NCI-H1092 (cell line): ENCODE measurements around the gene KRTAP10-12.
A peak's percentile ranks its signal among the peaks of the same experiment; 100 is the strongest.
"Not testable (repeated sequence)": the region's sequence is repeated elsewhere in the genome, so short reads cannot be mapped to it uniquely, and the experiment has no call there.

Experiments used
- DNase-seq: peaks from one replicate; lab custom pipeline; 2025; lab: John Stamatoyannopoulos, UW

Gene KRTAP10-12

DNA sequence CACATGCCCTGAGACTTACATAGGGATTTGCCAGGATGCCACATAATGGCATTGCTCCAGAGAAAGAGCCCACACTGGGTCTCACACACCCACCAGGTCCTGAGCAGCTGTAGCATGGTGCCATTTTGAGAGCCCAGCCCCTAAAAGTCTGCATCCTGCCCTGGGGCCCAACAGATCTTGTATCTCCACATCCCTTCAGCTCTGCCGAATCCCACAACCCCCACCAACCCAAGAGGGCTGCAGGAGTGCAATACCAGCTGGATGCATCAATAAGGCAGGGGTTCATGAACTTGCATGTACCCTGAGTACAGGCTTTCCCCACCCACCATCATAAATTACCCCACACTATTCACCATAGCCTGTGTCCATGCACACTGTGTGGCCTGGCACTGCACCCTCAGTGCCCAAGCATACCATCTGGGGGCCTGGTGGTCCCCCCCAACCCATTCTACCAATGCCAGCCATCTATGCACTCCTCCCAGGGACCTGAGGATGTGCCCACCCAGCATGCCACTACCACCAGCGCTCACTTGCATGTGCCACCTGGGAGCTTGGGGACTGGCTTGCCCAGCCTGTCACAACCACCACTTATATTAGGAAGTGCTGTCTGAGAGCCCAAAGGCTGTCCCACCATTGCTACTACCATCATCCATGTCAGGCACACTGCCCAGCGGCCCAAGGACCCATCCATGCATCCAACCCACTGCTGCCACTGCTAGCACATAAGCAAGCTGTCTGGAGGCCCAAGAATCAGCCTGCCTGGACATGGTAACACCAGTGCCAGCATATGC lies 26.1 kb upstream of the KRTAP10-12 start:
- no peak for DNase-seq

DNA sequence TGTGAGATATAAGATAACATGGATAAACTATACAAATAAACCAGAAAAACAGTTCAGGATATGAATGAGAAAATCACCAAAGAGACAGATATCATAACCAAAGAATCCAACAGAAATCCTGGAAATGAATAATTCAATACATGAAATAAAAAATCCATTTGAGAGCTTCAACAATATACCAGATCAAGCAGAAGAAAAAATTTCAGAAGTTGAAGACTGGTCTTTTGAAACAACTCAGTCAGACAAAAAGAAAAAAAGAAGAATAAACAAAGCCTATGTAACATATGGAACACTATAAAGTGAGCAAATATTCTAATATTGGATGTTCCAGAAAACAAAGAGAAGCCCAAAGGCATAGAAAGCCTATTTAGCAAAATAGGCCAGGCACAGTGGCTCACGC lies 25.1 kb upstream of the KRTAP10-12 start:
- DNase-seq = no peak

DNA sequence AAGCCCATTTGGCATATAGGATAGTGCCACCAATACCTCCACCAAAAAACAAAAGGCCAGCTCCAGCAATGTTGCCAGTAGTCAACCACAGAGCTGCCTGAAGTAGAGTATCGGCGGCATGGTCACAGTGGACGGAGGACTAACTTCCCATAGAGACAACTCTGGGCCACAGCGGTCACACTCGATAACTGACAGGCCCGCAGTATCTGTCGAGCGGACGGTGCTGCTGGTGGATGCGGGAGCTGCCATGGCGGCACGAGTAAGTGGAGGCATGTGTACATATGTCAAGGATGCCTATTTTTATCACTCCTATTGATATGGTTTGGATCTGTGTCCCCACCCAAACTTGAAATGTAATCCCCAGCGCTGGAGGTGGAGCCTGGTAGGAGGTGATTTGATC lies 19.1 kb upstream of the KRTAP10-12 start:
- no peak for DNase-seq

DNA sequence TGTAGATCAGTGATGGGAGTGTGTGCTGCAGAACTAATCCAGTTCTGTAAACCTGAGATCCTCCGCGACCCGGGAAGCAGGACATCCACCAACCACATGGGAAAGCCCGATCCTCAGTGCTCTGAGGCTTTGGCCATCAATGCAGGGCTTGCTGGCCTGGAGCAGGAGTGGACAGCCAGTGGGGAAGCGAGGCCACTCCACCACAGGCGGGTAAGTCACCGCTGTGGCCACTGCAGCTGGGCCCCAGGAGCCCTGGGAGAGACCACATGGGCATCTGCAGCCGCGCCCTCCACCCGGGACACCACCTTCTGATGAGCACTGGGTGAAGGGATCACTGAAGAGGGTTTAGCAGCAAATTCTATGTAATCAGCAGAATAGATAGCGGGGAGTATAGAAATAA lies 15.8 kb upstream of the KRTAP10-12 start:
- no peak for DNase-seq

DNA sequence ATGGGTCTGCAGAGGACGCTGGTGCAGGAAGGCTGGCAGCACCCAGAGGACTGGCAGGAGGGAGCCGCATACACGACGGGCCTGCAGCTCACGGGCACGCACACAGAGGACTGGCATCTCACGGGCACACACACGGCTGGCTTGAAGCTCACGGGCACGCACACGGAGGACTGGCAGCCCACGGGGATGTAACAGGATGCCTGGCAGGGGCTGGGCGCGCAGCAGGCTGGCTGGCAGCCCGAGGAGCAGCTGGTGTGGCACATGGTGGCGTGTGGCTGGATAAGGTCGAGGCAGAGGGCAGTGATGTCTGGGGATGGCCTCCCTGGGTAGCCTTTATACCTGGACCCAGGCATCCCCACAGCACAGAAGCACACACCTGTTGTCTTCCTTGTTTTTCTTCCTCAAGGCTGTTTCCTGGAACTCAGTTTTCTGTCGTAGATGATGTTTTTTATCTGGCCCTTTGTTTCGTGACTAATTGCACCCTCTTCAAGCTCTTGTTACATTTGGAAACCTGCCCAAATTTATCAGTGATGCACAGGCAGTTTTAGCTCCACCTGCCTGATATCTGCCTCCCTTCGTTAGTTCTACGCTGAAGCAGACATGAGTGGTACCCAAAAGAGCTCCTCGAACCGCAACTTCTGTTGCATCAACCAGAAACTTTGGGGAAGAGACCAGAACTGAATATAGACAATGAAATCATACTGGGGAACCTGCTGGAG lies 15.0 kb upstream of the KRTAP10-12 start, which contains the start of gene KRTAP12-1:
Gene KRTAP12-1 (minus strand): TSS at position 303 of the 719 bp plus-strand sequence. CDS start 40 bp downstream, at position 263.
- peak; percentile 80 for DNase-seq

DNA sequence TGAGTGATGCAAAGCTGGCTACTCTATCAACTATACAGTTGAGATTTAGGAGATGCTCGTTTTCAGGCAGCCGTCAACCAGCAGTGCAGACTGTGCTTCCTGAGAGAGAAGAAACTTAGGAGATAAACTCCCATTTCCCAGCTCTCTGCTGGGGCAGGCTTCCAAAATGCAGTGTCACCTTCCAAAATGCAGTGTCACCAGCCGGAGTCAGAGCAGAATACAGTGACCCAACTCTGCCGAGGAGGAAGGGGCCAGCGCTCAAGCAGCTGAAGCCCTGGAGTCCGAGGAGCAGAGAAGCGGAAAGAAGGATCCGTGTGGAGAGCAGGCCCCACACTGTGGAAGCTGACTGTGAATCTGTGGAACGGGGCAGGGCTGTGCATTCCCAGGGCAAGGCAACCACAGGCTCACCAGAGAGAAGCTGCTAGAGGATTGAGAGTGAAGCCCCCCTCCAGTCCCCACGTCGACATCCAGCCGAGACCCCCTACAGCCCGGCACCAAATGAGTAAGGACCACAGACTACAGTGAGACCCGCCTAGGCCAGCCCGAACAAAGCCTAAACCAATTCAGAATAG lies 14.3 kb upstream of the KRTAP10-12 start:
- DNase-seq = no peak

DNA sequence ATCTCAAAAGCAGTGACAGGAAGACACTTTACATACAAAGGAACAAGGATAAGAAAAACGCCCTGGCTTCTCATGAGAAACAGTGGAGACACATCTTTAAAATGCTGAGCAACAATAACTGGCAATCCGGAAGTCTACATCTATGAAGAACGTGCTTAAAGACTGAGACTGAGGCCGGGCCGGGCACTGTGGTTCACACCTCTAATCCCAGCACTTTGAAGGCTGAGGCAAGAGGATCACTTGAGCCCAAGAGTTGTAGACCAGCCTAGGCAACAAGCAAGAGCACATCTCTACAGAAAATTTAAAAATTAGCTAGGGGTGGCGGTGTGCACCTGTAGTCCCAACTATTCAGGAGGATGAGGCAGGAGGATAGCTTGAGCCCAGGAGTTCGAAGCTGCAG lies 12.9 kb upstream of the KRTAP10-12 start:
- no peak for DNase-seq

DNA sequence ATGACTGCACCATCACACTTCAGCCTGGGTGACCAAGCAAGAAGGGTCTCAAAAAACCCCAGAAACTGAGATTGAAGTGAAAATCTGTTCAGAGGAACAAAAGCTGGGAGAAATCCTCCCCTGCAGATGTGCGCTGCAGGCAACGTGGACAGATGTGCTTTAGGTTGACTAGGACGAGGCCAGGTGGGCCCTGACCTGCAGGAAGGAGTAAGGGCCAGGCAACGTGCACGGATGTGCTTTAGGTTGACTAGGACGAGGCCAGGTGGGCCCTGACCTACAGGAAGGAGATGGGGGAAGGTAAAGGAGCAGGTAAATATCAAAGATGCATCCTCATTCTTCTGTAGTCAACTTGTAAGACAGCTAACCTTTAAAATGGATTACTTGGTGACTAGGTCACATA lies 12.5 kb upstream of the KRTAP10-12 start:
- DNase-seq = no peak

DNA sequence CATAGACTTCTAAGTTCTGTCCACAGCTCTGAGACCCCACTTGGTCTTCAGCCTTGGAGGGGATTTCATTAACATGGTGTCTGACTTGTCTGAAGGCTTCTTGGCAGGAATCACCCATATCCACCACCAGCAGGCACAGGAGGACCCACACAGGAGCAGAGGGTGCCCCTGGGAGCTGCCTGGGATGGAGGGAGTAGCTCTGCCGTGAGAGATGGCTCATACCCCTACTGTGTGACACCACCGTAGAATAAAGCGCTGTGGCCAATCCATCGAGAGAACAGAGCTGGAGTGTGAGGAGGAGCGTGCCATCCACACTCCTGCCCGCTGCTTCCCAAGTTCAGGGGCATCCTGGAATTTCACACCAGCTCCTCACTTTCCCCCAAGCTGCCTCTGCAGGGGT lies 11.9 kb upstream of the KRTAP10-12 start:
- not testable (repeated sequence) for DNase-seq

DNA sequence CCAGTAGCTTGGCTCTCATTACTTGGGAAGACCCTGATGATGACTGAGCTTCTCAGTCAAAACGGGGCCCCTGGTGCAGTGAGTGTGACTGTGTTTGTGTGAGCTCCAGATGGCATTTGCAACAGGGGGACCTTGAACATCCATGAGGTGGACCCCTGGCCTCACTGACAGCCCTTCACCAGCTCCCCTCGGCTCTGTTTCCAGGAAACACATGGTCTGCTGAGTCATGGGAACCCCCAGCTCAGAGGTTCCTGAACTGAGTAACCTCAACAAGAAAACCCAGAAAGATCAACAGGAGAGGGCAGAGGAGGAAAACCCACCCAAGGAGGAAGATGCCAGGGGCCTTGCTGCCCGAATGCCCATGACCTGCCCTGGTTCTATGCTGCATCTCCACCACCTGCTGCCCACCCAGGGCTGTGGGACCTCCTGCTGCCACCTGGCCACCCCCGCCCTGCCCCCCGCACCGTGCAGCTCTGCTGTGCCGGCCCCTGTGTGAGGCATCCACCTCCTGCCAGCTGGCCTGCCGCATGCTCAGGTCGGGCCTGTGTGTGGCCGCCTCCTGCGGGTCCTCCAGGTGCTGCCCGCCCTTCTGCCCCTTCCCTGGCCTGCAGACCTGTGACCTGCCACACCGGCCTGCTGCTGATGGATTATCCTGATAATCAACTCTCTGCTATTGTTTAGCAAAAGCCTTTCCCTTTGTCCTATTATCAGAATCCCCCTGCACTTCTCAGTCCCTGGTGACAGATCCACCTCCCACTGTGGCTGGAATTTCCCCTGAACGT lies 10.8 kb upstream of the KRTAP10-12 start:
- DNase-seq = no peak

DNA sequence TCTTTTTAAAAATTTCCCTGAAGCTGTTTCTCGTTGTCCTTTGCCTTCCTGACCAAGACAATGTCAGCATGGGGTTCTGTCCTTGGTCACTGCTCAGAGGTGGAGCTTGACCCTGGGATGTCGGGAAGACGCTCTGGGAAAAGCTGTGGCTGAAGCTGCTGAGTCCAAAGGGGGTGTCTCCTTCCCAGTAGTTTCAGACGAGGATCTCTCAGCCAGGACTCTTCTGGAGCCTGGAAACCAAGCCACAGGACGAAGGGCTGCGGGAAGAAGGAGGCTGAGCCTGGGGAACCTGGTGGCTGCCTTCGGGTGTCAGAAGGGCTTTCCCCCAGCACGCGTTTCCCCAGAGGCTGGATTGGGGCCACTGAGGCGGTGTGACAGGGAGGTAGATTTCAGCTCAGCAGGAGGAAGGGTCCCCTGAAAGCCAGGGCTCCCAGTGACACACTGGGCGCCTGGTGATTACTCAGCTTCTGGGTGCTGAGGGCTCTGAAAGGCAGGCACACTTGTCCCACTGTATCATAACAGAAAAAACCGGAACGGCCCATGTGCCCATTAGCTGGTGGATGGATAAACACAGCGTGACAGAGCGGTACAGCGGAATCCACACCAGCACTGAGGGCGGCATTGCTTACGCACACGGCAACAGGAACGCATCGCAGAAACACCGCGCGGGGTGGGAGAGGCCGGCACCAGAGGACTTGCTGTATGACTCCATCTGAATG lies 10.0 kb upstream of the KRTAP10-12 start:
- no peak for DNase-seq

DNA sequence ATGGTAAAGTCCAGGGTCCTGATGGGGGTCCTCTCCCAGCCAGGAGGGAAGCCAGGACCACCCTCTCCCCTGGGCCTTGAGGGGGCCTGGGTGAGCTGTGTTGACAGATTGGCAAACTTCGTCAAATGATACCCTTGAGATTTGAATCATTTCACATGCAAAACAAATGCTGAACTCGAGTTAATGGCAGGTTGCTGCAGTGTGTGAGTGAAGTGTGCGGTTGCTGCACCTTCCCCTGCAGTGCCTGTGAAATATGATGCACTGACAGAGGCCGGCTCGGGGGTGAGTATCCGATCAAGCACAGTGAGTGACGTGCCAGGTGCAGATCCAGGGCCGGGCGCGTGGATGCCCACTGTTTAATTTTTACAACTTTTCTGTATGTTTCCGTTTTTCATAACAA lies 9.3 kb upstream of the KRTAP10-12 start:
- DNase-seq = no peak

DNA sequence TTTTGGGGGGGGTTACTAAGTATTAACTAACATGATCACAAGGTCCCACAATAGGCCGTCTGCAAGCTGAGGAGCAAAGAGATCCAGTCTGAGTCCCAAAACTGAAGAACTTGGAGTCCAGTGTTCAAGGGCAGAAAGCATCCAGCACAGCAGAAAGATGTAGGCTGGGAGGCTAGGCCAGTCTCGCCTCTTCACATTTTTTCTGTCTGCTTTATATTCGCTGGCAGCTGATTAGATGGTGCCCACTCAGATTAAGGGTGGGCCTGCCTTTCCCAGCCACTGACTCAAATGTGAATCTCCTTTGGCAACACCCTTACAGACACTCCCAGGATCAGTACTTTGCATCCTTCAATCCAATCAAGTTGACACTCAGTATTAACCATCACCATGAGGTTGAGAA lies 7.2 kb upstream of the KRTAP10-12 start:
- not testable (repeated sequence) for DNase-seq

DNA sequence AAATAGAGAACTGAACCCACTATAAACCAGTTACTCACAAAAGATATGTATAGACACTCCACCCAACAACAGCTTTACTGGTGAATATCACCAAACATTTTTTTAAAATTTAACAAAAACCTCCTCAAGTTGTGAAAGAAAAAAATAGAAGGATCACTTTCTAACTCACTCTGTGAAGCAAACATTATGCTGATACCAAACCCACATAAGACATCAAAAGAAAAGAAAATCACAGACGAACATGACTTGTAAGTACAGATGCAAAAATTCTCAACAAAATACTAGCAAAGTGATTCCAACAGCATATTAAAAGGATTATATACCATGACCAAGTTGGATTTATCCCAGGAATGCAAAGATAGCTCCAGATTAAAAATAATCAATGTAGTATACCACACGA lies 5.3 kb upstream of the KRTAP10-12 start:
- DNase-seq = no peak

DNA sequence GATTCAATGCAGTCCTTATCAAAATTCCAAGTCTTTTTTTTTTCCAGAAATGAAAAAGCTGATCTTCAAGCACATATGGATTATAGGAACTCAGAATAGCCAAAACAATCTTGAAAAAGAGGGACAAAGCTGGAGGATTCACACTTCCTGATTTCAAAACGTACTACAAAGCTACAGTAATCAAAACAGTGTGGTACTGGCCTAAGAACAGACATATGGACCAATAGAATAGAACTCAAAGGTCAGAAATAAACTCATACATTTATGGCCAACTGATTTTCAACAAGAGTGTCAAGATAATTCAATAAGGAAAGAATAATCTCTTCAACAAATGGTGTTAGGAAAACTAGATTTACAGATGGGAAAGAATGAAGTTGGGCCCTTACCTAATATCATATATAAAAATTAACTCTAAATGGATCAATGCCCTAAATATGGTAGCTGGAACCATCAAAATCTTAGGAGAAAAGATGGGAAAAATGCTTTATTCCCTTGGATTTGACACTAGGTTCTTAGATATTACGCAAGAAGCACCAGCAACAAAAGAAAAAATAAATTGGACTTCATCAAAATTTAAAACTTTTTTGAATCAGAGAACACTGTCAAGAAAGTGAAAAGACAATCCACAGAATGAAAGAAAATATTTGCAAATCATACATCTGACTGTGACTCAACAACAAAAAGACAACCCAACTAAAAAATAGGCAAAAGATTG lies 4.0 kb upstream of the KRTAP10-12 start:
- no peak for DNase-seq

DNA sequence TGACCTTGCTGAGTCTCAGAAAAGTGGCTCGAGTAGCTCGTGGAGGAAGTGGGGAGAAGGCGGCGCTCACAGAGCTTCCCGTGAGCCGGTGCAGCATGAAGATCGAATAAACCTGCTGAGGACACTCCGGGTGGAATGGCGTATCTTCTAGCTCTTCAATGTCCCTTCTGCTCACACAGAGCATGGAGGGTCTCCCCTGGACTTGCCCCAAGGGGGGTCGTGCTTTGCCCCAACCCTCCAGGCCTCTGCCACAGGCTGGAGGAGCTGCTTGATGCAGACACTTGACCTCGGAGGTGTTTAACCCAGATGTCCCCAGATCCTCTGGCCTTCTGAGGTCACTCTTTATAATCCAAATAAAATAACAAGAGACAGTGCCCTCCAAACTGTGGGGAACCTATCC lies 2.2 kb upstream of the KRTAP10-12 start:
- DNase-seq = no peak

DNA sequence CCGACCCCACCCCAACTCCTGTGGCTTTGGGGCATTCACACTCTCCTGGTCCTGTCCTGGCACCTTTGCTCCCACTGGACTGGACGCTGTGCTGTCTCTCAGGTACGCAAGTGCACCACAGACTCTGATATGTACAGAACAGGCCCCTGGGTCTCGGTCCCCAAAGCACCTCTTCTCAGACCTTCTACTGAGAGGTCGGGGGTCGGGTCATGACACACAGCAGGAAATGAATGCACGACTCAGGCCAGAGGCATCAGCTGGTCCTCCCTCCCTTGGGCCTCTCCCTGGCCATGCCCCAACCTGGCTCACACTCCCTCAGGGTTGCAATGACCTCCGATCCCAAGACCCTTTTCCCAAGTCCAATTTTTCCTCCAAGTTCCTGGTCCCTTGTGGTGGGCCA lies 1.8 kb upstream of the KRTAP10-12 start:
- no peak for DNase-seq

DNA sequence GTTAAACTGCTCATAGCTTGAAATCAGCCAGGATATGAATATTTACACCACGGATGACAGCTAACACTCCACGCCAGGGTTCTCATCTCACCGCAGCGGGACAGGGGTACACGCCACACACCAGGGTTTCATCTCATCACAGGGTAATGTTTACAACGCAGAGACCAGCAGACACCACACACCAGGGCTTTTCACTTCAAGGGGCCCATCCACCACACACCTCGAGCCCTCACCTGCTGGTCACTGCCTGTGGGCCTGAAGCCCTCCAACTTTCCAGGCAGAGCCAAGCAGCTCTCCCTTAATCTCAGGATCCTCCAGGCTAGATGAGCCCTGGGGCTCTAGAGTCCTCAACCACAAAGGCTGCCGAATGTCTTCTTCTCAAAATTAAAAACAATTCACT lies 1.3 kb upstream of the KRTAP10-12 start:
- no peak for DNase-seq

DNA sequence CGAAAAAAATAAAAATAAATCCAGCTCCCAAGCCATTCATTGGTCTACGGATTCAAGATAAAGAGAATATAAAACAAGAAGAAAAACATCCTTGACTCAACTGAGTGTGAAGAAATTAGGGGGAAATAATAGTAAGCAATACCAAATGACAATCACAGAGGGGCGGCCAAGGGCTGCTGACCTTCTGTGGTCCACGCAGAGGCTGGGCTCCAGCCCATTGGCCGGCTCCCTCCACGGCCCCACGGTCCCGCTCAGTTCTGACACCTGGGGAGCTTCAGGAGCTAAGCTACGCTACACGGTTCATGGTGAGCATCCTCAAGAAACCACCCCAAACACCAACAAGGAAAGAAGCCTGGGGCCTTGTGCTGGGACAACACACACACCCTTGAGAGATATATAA lies 400 bp upstream of the KRTAP10-12 start:
- no peak for DNase-seq

DNA sequence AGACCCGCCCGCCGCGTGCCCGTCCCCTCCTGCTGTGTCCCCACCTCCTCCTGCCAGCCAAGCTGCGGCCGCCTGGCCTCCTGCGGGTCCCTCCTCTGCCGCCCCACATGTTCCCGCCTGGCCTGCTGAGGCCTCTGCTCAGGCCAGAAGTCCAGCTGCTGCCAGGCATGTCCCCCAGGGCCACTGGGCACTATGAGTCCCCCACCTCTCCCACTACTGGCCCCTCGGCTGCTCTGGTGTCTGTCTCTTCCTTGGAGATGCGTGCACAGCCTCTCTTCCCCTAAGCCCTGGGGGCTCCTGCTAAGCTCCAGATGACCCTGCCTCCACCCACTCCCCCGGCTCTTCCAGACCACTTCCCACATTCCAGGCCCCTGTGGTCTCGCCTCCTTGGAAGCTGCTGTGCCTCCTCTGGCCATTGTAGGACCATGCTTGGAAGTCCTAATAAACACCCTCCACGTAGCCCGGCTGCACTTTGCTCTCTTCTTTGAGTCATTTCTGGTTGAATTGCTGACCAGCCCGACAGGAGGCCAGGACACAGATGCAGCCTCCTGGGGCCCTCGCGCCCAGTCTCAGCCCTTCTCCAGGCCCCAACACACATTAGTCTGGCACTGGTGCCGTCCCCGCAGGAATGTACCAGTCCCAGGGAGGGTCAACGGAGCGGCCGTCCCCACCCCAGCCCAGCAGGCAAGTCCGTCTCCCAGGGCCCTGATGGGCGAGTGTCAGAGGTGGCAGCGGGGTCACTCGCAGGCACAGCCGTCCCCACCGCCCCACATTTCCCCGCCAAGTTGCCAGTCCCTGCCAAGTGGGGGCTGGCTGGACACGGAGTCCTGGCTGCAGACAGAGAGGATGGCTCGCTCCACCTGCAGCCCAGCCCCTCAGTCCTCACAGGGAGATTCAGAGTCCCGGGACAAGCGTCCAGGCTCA lies 1.1 kb downstream of the KRTAP10-12 start:
- DNase-seq = no peak
